Measurements from ENCODE around the gene GRIK2.

The GRIK2 gene

GRCh38 chr6:101454106-101454676 lies 60.7 kb downstream of the GRIK2 start:
- DNase-seq (ENCODE audit: low spot score), result no peak

DNA sequence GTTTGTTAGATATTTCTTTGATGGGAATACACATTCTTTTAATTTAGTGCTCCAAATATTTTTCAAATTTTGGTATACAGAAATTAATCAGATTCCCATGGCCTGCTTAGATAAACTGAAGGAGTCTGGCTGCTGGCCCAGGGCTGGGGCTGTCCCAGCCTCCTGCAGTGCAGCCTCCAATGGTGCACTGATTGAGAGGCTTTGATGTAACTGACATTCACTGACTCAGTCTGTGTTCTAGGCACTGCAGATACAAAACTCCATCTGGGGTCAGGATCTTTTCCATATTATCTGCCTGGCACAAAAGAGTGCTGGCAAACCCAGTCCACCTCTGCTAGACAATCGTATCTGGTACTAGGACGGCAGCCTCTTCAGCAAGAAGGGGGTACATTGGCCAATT lies 64.8 kb downstream of the GRIK2 start:
- no peak for DNase-seq (ENCODE audit: low spot score)

DNA sequence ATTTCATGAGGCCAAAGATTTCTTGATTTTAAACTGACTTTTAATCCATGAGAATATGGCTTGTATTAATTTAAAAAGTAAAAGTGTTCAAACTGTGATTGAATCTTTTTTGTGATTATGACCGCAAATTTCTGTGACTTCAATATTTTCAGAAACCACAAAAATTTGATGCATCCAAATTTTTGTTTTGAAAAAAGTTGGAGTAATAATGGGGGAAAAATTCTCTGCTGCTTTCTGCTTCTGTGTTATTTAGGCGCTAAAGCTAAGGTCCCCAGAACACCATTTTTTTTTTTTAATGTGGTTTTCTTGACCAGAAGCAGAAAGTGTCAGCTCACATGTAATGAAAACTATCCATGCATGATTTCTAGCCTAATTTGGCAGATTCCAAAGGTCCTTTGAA lies 65.3 kb downstream of the GRIK2 start:
- DNase-seq (ENCODE audit: low spot score), result no peak

DNA sequence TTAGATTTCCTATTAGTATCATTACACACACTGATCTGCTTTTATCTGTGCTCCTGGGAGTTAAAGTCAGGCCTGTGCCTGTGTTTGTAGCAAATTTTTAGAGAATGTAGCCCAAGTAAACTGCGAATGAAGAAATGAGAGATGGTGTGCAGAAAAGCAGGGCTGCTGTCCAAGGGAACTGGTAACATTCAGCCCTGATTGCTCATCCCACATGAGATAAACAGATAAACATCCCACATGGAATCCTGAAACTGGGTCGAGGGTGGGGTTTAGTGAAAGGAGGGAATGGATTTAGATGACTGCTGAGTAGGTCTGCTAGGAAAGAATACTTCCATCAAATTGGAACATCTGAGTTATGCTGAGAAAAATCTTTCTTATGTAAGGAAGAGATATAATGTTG lies 69.1 kb downstream of the GRIK2 start:
- no peak for DNase-seq (ENCODE audit: low spot score)

- no peak for DNase-seq (ENCODE audit: low spot score)
Measured at GRCh38 chr6:101465863-101466262, 72.4 kb downstream of the GRIK2 start.

DNA sequence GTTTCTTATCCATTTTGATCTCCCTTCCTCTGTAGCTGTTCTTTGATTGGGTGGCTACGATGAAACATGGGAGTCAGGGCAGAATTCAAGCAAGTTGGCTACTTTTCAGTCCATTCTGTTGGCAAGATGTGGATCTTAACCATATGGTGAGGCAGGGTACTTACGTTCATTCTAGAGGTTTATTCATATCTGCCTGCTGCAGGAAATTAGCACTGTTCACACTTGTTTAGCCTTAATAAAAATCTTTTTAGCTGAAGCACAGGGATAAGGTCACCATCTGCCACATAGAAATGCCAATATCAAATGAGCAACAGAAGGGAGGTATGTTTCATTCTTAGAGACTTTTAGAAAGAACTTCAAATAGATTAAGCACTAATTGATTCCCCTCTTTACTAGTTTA lies 83.9 kb downstream of the GRIK2 start:
- no peak for DNase-seq (ENCODE audit: low spot score)

- no peak for DNase-seq (ENCODE audit: low spot score)
Measured at GRCh38 chr6:101478891-101479290, 85.4 kb downstream of the GRIK2 start.

DNA sequence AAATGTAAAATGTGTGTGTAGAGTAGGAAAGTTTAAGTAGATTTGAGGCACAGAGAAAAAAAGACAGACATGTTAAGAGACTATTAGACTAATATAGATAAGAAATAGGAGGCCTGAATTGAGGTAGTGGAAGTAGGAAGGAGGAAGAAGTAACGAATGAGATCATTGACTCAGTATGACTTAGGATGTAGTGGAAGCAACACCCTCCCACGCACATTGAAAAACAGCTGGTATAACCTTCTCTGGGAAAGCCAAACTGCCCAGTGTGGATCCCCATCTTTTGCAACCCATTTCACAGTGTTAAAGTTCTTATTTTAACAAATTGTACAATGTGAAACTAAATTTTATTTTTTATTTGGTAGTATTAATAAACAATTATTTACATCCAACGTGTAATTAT lies 89.1 kb downstream of the GRIK2 start:
- DNase-seq (ENCODE audit: low spot score), result no peak

GRCh38 chr6:101484781-101485180 lies 91.3 kb downstream of the GRIK2 start:
- DNase-seq (ENCODE audit: low spot score), result no peak

DNA sequence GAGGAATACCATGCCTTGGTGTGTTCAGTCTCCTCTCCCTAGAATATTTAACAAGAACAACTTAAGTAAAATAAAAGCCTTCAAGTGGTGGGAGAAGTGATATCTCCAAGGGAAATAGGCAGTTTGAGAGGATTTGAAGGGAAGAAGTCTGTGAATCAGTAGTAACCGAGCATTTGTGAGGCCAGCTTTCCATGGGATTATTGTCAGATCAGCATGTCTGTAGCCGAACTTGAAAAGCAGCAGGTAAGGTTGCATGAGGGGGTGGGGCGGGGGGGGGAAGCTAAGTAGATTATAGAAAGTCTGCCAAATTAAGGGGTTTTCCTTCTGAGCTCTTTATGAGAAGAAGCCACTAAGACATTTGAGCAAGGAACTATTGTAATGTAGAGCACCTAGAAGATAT lies 92.6 kb downstream of the GRIK2 start:
- no peak for DNase-seq (ENCODE audit: low spot score)

DNA sequence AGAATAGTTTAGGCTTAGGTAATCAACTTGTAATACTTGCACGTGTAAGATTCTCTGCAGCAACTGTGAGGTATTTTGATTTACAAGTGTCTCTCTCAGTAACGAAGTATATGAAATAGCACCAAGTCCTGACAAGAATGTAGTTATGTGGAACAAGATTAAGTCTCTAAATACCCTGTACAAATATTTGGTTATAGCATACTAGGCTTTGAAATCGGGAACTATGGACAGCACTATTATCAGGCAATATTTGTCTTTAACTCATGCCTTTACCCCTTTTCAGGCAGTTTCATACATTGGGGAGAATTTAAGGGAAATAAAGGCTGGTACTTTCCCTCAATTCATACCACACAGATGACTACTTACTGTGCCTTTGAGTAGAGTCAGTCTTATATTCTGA lies 93.2 kb downstream of the GRIK2 start:
- DNase-seq (ENCODE audit: low spot score), result no peak

DNA sequence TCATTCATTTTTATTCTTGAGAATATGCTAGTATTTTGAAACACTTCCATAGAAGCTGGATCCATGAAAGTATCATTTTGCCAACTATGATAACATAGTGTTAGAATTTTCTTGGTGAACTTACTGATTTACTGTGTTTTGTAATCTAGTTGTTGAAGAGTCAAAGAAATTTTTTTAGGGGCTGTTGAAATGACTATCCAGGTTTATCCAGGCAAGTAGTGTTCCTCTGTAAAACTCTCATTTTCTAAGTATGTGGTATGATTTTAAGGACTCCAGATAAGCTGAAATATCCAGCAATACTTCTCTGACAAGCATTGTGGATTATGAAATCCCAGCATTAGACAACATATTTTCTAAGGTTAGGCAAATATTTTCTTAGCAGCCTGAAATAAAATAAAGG lies 95.9 kb downstream of the GRIK2 start:
- no peak for DNase-seq (ENCODE audit: low spot score)

- no peak for DNase-seq (ENCODE audit: low spot score)
Measured at GRCh38 chr6:101490857-101491256, 97.3 kb downstream of the GRIK2 start.

DNA sequence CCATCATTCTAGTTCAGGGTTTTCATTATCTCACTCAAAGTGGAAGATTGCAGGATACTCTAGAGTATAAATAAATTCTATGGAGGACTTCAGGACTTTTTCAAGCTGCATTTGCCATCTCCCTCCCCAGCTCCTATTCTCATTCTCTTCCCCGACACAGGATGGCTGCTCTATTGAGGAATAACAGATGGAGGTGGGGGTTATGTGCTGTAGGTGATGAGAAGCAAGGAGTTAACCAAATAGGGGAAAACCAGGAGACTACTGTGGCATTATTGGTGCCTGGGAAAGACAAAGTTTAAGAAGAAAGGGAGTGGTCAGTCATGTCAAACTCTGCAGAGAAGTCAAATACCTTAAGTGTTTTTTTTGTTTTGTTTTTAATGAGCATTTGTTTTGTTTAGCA lies 109.3 kb downstream of the GRIK2 start:
- no peak for DNase-seq (ENCODE audit: low spot score)

DNA sequence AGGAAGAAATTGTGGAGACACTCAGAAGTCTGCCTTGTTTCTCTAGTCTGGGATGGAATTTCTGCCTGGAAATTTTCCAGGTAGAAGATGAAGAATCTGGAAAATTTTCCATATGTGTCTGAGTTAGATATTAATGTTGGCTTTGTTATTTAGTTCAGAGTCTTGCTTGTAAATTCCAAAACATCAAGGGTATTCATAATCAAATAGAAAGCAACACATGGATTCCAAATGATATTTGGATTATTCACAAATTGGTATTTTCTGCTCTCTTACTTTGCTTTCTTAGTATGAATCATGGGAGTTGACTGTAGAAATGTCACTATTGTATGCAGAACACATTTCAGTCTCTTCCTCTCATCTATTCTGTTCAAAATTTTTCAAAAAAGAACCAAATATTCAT lies 116.0 kb downstream of the GRIK2 start:
- no peak for DNase-seq (ENCODE audit: low spot score)

DNA sequence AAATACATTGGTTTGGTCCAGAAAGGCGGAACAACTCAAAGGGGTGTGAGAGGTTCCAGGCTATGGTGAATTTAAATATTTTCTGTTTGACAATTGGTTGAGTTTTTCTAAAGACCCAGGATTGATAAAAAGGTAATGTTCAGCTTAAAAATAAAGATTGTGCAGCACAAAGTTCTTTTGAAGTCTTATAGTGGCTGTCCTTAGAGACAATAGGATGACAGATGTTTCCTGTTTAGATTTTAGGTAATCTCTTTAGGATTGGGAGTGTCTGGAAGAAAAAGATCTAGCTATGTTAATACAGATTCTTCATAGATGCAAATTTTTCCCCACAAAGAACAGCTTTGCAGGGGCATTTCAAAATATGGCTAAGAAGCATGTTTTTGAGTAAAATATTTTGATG lies 119.7 kb downstream of the GRIK2 start:
- DNase-seq (ENCODE audit: low spot score), result no peak

GRCh38 chr6:101516578-101516977 lies 123.1 kb downstream of the GRIK2 start:
- no peak for DNase-seq (ENCODE audit: low spot score)

DNA sequence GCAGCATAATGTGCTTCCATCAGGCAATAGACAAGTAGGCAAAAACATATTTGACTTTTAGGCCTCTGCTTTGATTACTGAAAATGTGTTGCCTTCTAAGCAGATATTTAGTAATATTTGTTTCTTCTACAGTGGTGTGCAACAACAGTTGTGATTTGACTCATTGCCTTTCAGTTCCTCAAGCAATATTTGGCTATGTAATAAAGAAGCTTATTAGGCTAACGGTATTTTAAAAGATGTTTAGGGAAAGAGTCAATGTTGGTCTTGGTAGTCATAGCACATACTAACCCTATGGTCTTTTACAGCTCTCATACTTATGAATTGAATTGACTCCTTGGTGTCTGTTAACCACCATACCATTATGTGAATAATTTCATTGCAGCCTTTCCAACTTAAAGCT lies 124.1 kb downstream of the GRIK2 start:
- no peak for DNase-seq (ENCODE audit: low spot score)

DNA sequence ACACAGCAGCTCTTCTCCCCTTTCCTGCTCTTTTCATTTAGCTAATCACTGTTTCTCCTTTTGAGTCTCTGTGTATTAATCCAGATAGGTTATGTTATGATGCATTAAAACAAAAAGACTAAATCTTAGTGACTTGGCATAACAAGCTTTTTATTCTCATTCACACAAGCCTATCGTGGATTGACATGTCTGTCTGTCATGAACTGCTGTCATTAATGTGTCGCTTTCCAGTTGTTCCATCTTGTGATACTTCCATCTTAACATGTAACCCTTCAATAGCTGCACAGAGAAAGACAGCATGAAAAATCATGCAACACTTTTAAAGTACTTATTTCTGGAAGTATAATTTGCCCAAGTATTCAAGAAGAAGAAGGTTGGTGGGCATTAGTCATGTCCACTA lies 128.7 kb downstream of the GRIK2 start:
- DNase-seq (ENCODE audit: low spot score), result no peak

GRCh38 chr6:101527467-101527866 lies 134.0 kb downstream of the GRIK2 start:
- no peak for DNase-seq (ENCODE audit: low spot score)

DNA sequence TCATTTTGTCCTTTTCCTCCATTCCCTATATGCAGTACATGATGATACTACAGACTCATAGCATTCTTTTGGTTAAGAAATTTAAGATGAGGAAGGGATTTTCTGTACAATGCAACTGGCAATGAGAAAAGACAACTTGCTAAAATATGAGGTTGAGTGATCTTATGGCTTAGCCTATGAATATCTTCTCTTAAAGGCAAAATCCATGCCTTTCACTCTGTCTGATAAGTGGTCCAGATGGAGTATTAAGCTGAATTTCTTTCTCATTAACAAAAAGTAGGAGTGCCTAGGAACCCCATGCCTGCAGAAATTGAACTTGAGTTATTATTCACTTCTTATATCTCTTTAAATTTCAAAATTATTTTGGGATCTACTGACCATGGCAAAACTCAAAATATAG lies 135.3 kb downstream of the GRIK2 start:
- DNase-seq (ENCODE audit: low spot score), result no peak

DNA sequence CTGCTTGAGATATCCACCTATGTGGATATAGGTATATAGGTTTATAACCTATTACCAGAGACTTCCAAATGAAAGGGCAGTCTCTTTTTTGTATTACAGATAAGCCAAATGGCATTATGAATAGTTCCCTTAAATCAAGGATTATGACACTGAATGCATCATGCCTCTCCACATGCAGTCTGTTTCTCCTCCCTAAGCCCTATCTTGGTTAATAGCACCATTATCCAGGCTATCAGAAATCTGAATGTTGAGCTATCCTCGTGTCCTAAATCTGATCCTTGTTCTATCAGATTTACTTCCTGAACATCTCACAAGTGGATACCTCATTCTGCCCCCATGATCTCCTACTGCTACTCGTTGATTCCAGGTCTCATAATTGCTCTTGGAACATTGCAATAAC lies 138.0 kb downstream of the GRIK2 start:
- no peak for DNase-seq (ENCODE audit: low spot score)

DNA sequence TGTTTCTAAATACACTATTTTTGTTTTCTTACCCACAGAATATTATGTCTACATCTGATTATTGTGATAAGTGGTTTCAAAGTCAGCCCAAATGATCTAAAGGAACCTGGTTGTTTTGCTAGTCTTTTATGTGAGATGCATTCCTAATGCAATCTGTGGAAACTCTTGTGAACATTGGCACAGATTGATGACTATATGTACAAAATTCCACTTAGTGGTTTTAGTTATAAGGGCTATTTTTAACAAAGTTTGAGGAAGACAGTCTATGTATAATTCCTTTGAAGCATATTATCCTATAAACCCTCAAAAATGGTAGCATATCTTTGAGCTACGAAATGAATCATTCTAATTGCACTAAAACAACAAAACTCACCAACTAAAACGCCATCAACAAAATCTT lies 140.9 kb downstream of the GRIK2 start:
- no peak for DNase-seq (ENCODE audit: low spot score)

- DNase-seq (ENCODE audit: low spot score), result no peak
Measured at GRCh38 chr6:101534821-101535220, 141.3 kb downstream of the GRIK2 start.

- DNase-seq (ENCODE audit: low spot score), result no peak
Measured at GRCh38 chr6:101537753-101538316, 144.3 kb downstream of the GRIK2 start.
